Activated CD4-positive, alpha-beta T cell treated with anti-CD3 and anti-CD28 coated beads for 4 hours (primary cell): ENCODE measurements around the gene EXD3.
"Not testable (repeated sequence)": the region's sequence is repeated elsewhere in the genome, so short reads cannot be mapped to it uniquely, and the experiment has no call there.

ENCODE experiments used
- DNase-seq, 2 donors: peaks; one replicate each; pipeline ENCODE4 v3.0.0-alpha.2; 2020

The EXD3 gene

GRCh38 chr9:137354845-137355760 lies 67.9 kb downstream of the EXD3 start:
- DNase-seq = no peak

GRCh38 chr9:137354153-137354844 lies 68.7 kb downstream of the EXD3 start:
- no peak for DNase-seq

- no peak for DNase-seq
Measured at GRCh38 chr9:137353223-137354152, 69.5 kb downstream of the EXD3 start.

- no peak for DNase-seq
Measured at GRCh38 chr9:137352511-137353222, 70.3 kb downstream of the EXD3 start.

GRCh38 chr9:137351781-137352501 lies 71.0 kb downstream of the EXD3 start:
- DNase-seq = no peak

- no peak for DNase-seq
Measured at GRCh38 chr9:137350696-137351584, 72.0 kb downstream of the EXD3 start.

GRCh38 chr9:137349471-137350033 lies 73.4 kb downstream of the EXD3 start:
- DNase-seq = no peak

GRCh38 chr9:137348769-137349470 lies 74.0 kb downstream of the EXD3 start:
- no peak for DNase-seq

- no peak for DNase-seq
Measured at GRCh38 chr9:137347928-137348327, 75.0 kb downstream of the EXD3 start.

- no peak for DNase-seq
Measured at GRCh38 chr9:137342482-137342881, 80.5 kb downstream of the EXD3 start.

- DNase-seq = no peak
Measured at GRCh38 chr9:137341227-137341626, 81.7 kb downstream of the EXD3 start.

GRCh38 chr9:137339908-137340462 lies 83.0 kb downstream of the EXD3 start:
- DNase-seq = not testable (repeated sequence)

- DNase-seq = no peak
Measured at GRCh38 chr9:137339045-137339907, 83.7 kb downstream of the EXD3 start.

GRCh38 chr9:137336735-137337134 lies 86.2 kb downstream of the EXD3 start:
- no peak for DNase-seq

- no peak for DNase-seq
Measured at GRCh38 chr9:137333016-137333671, 89.8 kb downstream of the EXD3 start.

- DNase-seq = no peak
Measured at GRCh38 chr9:137331929-137332328, 91.0 kb downstream of the EXD3 start.

- no peak for DNase-seq
Measured at GRCh38 chr9:137330689-137331088, 92.3 kb downstream of the EXD3 start.

GRCh38 chr9:137329590-137329989 lies 93.4 kb downstream of the EXD3 start:
- not testable (repeated sequence) for DNase-seq
